B cell (primary cell): ENCODE results near the gene CSTF1.

Source experiments
- CTCF ChIP-seq: fragments of 200-600 bp; IDR thresholded peaks from one replicate; pipeline ENCODE4 v1.8.0; 2022; ENCODE audit warnings: antibody characterized with exemption, mild to moderate bottlenecking
- EZH2 ChIP-seq: IDR thresholded peaks from 2 replicates; pipeline ENCODE4 v1.6.1; 2012; ENCODE audit warnings: borderline replicate concordance, low read depth, mild to moderate bottlenecking, moderate library complexity, low read length; ENCODE audit not compliant: insufficient read depth, poor library complexity, severe bottlenecking

- no peak for TF ChIP-seq CTCF
- TF ChIP-seq EZH2: no peak
Observed at GRCh38 chr20:56428881-56429280, 36.4 kb downstream of the CSTF1 start.
